Fibroblast of lung (primary cell): ENCODE results near the gene CTSD. TPM values are rescaled to one million over a fixed set of nuclear protein-coding genes. Genes with fewer than 3 reads are reported as not detected.

ENCODE experiments used
- DNase-seq, 2 donors: peaks; one replicate each; pipeline versions ENCODE4 v3.0.0 to v3.0.0-alpha.2; 2010; ENCODE audit warnings: low read depth in 2 of 2
- H2AFZ ChIP-seq: 2 replicates; pipeline ENCODE4 v1.5.1; 2012; ENCODE audit warnings: low read length, control low read depth, inconsistent platforms
- H3K27ac ChIP-seq: 2 replicates; pipeline ENCODE4 v1.5.1; 2011; ENCODE audit warnings: low read length, control low read depth; ENCODE audit not compliant: insufficient read depth
- H3K27me3 ChIP-seq: 2 replicates; pipeline ENCODE4 v1.5.1; 2011; ENCODE audit warnings: mild to moderate bottlenecking, low read length; ENCODE audit not compliant: control insufficient read depth, insufficient read depth
- H3K36me3 ChIP-seq: 2 replicates; pipeline ENCODE4 v1.5.1; 2011; ENCODE audit warnings: low read length; ENCODE audit not compliant: control insufficient read depth, insufficient read depth
- H3K4me1 ChIP-seq: 2 replicates; pipeline ENCODE4 v1.5.1; 2011; ENCODE audit warnings: low read length; ENCODE audit not compliant: control insufficient read depth, insufficient read depth; ENCODE audit errors: extremely low read depth
- H3K4me2 ChIP-seq: 2 replicates; pipeline ENCODE4 v1.5.1; 2011; ENCODE audit warnings: low read length, control low read depth; ENCODE audit not compliant: insufficient read depth; ENCODE audit errors: extremely low read depth
- H3K4me3 ChIP-seq, 4 experiments: fragments of 200-600 bp in 1 of 4; sonication (generic) in 1 of 4; replicated peaks in 1 of 4; 2 replicates each; pipeline ENCODE4 v1.5.1; 2011 to 2016; ENCODE audit warnings: low read length in 4 of 4, low read depth in 3 of 4, mild to moderate bottlenecking in 3 of 4, control low read depth in 2 of 4, inconsistent platforms in 1 of 4, mixed read lengths in 1 of 4; ENCODE audit not compliant: insufficient read depth in 1 of 4; ENCODE audit errors: control extremely low read depth in 1 of 4
- H3K79me2 ChIP-seq: 2 replicates; pipeline ENCODE4 v1.5.1; 2012; ENCODE audit warnings: mild to moderate bottlenecking, low read length, inconsistent platforms; ENCODE audit not compliant: control insufficient read depth, insufficient read depth
- H3K9ac ChIP-seq: 2 replicates; pipeline ENCODE4 v1.5.1; 2011; ENCODE audit warnings: mild to moderate bottlenecking, low read length, control low read depth; ENCODE audit not compliant: insufficient read depth
- H3K9me3 ChIP-seq: 2 replicates; pipeline ENCODE4 v1.5.1; 2012; ENCODE audit warnings: low read depth, low read length; ENCODE audit not compliant: control insufficient read depth, insufficient read depth
- H4K20me1 ChIP-seq: 2 replicates; pipeline ENCODE4 v1.5.1; 2011; ENCODE audit warnings: low read length; ENCODE audit not compliant: control insufficient read depth, insufficient read depth; ENCODE audit errors: extremely low read depth
- CTCF ChIP-seq, 2 donors: IDR thresholded peaks in 1 of 2; conservative IDR thresholded peaks in 1 of 2; 1 replicate in 1 of 2; 2 replicates in 1 of 2; pipeline ENCODE4 v1.5.1; 2011 to 2012; ENCODE audit warnings: low read length in 2 of 2, control low read depth in 1 of 2, inconsistent platforms in 1 of 2, low read depth in 1 of 2, mild to moderate bottlenecking in 1 of 2
- EZH2 ChIP-seq: IDR thresholded peaks from 2 replicates; pipeline ENCODE4 v1.5.1; 2012; ENCODE audit warnings: low read length, control low read depth, mild to moderate bottlenecking; ENCODE audit errors: missing control alignments
- polyA plus RNA-seq, 2 donors: library from polyadenylated mRNA; depleted of rRNA in 1 of 2; stranded (reverse) in 1 of 2; unstranded in 1 of 2; fragments of >200 nt; gene quantifications; 2 replicates each; pipeline ENCODE4 v1.2.1, GENCODE V29; 2011 to 2012; ENCODE audit warnings: missing spikeins in 1 of 2
- total RNA-seq: library from RNA; depleted of rRNA; stranded (reverse); fragments of >200 nt; gene quantifications from 2 replicates; pipeline ENCODE4 v1.2.1, GENCODE V29; 2014

CTSD gene
- total and polyA plus RNA-seq, 2 donors (not counting 1 experiment from before 2014, with no cell fraction given): 135 to 253 TPM

DNA sequence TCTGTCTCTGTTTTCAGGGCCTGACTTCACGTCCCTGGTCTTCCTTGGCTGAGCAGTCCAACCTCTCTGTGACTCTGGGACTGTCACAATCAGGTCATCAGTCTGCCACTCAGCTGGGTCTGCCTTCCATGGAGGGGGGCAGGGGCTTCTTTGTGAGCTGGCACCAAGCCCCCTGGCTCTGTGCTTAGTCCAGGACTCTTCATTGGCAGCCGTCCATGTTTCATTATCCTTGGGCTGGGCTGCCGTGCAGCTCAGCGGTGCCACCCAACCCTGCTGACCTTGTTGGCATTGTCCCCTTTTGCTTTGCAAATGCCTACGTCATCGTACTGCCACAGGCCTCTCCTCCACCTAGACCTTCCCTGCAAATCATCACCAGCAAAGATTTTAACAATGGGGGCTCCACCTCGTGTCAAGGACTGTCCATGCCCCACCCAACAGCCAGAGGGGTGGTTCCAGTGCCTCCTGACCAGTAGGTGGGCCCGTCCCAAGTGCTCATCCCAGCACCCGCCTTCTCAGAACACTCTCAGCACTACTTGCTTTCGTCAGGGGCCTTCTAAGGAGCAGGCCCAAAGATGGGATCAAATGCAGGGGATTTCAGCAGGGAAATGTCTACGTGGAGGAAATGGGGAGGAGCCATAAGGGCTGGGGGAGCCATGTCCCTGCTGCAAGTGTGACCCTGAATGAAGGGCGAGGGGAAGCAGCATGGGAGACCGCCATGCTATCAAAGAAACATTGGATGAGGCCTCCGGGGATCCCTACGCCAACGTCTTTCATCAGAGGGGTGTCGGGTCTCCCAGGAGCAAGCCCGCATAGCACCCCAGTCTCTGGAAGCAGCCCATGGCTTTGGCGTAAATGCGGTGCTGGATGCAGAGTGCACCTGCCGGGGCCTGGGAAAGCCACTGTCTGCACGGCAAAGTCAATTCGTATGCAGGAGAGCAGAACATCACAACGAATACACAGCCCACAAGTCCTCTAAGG, 48.5 kb downstream of the CTSD start:
- Histone ChIP-seq H3K9me3 (no peaks in the 10 kb centered on the region), H2AFZ (no peak overlapping the region), H3K4me1 (no peaks in the 10 kb centered on the region), H3K4me3 (no peak overlapping the region), H3K79me2 (no peaks in the 10 kb centered on the region), H3K36me3 (no peaks in the 10 kb centered on the region), H3K27me3 (peaks cover 2% of the 10 kb centered on the region), H3K27ac (no peak overlapping the region), H4K20me1 (no peaks in the 10 kb centered on the region), H3K9ac (no peak overlapping the region), H3K4me2 (no peak overlapping the region)
- TF ChIP-seq CTCF (conservative IDR thresholded peaks at IDR 0.05 in 1 of 2, IDR thresholded peaks at IDR 0.05 in 1 of 2; ENCODE audit: low read depth in 1 of 2, low read length in 2 of 2): no peak
- no peak for TF ChIP-seq EZH2
- DNase-seq: no peak

DNA sequence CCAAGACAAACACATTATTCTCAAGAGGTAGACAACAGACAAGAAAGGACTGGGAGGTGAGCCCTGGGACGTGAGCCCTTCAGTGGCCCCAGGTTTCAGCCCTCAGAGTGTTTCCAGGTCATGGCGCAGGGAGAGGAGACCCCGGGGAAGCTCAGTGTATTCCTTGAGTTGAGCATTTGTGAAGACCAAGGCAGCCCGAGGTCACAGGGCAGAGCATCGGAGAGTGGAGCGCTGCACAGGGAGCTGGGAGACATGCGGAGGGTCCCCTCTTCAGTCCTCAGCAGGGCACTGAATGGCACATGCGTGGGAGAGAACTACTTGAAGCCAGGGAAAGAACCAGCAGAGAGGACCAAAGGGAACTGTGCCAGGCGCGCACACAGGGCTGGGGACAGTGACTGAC, 55.0 kb downstream of the CTSD start:
- H2AFZ ChIP-seq: no peak overlapping the region
- no peak overlapping the region for H3K27ac ChIP-seq
- TF ChIP-seq CTCF (conservative IDR thresholded peaks at IDR 0.05 in 1 of 2, IDR thresholded peaks at IDR 0.05 in 1 of 2; ENCODE audit: low read depth in 1 of 2, low read length in 2 of 2): no peak
- TF ChIP-seq EZH2: no peak
- no peak for DNase-seq
- H4K20me1 ChIP-seq: no peaks in the 10 kb centered on the region
- no peaks in the 10 kb centered on the region for H3K79me2 ChIP-seq
- H3K4me1 ChIP-seq: no peaks in the 10 kb centered on the region
- H3K4me2 ChIP-seq: no peak overlapping the region
- H3K9me3 ChIP-seq: no peaks in the 10 kb centered on the region
- H3K9ac ChIP-seq: no peak overlapping the region
- peaks cover 8% of the 10 kb centered on the region for H3K27me3 ChIP-seq
- no peaks in the 10 kb centered on the region for H3K36me3 ChIP-seq
- no peak overlapping the region for H3K4me3 ChIP-seq

DNA sequence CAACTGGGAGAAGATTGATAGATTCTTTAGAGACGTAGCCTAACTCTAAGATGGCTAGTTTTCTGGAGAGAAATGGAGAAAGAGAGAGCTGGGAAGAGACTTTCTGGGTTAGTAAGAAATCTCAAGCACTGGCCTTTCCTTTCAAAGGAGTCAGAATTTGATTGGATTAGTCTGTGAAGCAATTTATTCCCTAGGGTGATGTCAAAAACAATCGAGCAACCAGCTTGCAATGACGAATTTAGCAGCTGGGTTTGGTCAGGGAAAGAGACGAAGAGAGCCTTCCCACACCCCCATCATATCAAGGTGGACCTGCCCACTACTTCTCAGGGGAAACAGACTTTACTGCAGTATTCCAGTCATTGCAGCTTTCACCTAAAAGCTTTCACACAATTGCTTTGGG, 56.0 kb downstream of the CTSD start:
- H3K4me2 ChIP-seq: no peak overlapping the region

More for the DNA sequence above, 56.0 kb downstream of the CTSD start:
- H3K9me3 ChIP-seq: no peaks in the 10 kb centered on the region
- no peak overlapping the region for H3K9ac ChIP-seq
- no peak for DNase-seq
- no peaks in the 10 kb centered on the region for H3K79me2 ChIP-seq
- no peaks in the 10 kb centered on the region for H3K4me1 ChIP-seq
- H3K27me3 ChIP-seq: peaks cover 8% of the 10 kb centered on the region
- H4K20me1 ChIP-seq: no peaks in the 10 kb centered on the region
- no peaks in the 10 kb centered on the region for H3K36me3 ChIP-seq
- H2AFZ ChIP-seq: no peak overlapping the region
- no peak overlapping the region for H3K27ac ChIP-seq
- no peak for TF ChIP-seq CTCF (conservative IDR thresholded peaks at IDR 0.05 in 1 of 2, IDR thresholded peaks at IDR 0.05 in 1 of 2; ENCODE audit: low read depth in 1 of 2, low read length in 2 of 2)
- TF ChIP-seq EZH2: no peak
- H3K4me3 ChIP-seq: no peak overlapping the region
